Activated T-helper 1 cell treated with anti-CD3 and anti-CD28 coated beads, Interleukin-12 subunit alpha, Interleukin-12 subunit beta, Interleukin-2, Interleukin-4 antibody, amounts not matched to agents 30 ng/mL and 10 ng/mL and 1 ng/mL, durations not matched to agents 14 hours and 24 hours and 36 hours (primary cell): ENCODE measurements around the gene PHOX2B. TPM values are rescaled to one million over a fixed set of nuclear protein-coding genes. Genes with fewer than 3 reads are reported as not detected.

Source experiments
- DNase-seq: peaks from one replicate; pipeline ENCODE4 v3.0.0; 2021; ENCODE audit warnings: low spot score
- H3K27ac Mint-ChIP-seq: one replicate; pipeline ENCODE4 v1.8.0; 2021; ENCODE audit warnings: mild to moderate bottlenecking, mixed read lengths
- H3K27me3 Mint-ChIP-seq: one replicate; pipeline ENCODE4 v1.8.0; 2022; ENCODE audit warnings: mild to moderate bottlenecking, moderate library complexity, mixed read lengths; ENCODE audit not compliant: insufficient read depth
- H3K36me3 Mint-ChIP-seq: one replicate; pipeline ENCODE4 v1.8.0; 2021; ENCODE audit warnings: low read depth, mixed read lengths
- H3K4me1 Mint-ChIP-seq: one replicate; pipeline ENCODE4 v1.8.0; 2021; ENCODE audit warnings: low read depth, mixed read lengths
- H3K4me3 Mint-ChIP-seq: one replicate; pipeline ENCODE4 v1.8.0; 2021; ENCODE audit warnings: mild to moderate bottlenecking, moderate library complexity, mixed read lengths
- H3K9me3 Mint-ChIP-seq: one replicate; pipeline ENCODE4 v1.8.0; 2021; ENCODE audit warnings: mixed read lengths
- intact Hi-C: fragments of 100-400 bp; cut with micrococcal nuclease; formaldehyde crosslinking; loops from one replicate; pipeline ENCODE4 v1.15.1; 2024
- total RNA-seq: library from RNA; stranded (reverse); gene quantifications from 2 replicates; pipeline ENCODE4 v1.2.3, GENCODE V29; 2022

The PHOX2B gene
- not detected in 2 replicates for total RNA-seq

- Mint-ChIP-seq H3K27ac (no peak within 1 kb of the TSS), H3K27me3 (peaks cover 86% of the 10 kb centered on the region), H3K36me3 (no peaks in the 10 kb centered on the region), H3K4me1 (no peaks in the 10 kb centered on the region), H3K4me3 (no peak within 1 kb of the TSS), H3K9me3 (peaks cover 7% of the 10 kb centered on the region)
- no peak for DNase-seq
- intact Hi-C loops = loop anchor here (1.0 kb wide), 1 partner anchor 133 kb away; no protein-coding TSS in a partner anchor
Observed at GRCh38 chr4:41748571-41749475, at the start of gene PHOX2B. PHOX2B (minus strand) TSS chr4:41748725; CDS start chr4:41748610, 115 bp downstream.

DNA sequence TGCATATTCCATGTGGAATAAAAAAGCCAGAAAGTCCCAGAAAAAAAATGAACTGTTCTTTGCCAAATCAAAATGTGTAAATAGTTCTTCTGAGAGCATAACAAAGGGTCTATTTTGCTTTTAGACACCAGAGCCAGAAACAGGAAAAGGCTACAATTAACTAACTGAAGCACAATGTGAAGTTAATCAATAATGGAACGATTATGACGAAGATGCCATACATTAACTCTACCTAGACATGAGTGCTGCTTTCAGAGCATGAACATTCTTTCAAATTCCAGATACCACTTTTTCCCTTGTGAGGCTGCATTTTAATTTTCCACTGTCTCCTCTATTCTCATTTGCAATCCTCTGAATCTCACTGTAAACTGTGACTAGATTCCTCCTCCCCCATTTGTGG lies 48.7 kb upstream of the PHOX2B start:
- no peaks in the 10 kb centered on the region for H3K4me1 Mint-ChIP-seq
- no peaks in the 10 kb centered on the region for H3K36me3 Mint-ChIP-seq
- intact Hi-C loops = no loop called here
- H3K27me3 Mint-ChIP-seq = no peaks in the 10 kb centered on the region
- H3K9me3 Mint-ChIP-seq = no peaks in the 10 kb centered on the region
- DNase-seq = no peak
- H3K27ac Mint-ChIP-seq = no peak overlapping the region
- no peak overlapping the region for H3K4me3 Mint-ChIP-seq

GRCh38 chr4:41796545-41797210 lies 48.2 kb upstream of the PHOX2B start:
- Mint-ChIP-seq H3K27ac (no peak overlapping the region), H3K36me3 (no peaks in the 10 kb centered on the region), H3K4me1 (no peaks in the 10 kb centered on the region), H3K27me3 (no peaks in the 10 kb centered on the region), H3K9me3 (no peaks in the 10 kb centered on the region), H3K4me3 (no peak overlapping the region)
- no peak for DNase-seq
- intact Hi-C loops = no loop called here

- Mint-ChIP-seq H3K4me1 (no peaks in the 10 kb centered on the region), H3K27ac (no peak overlapping the region), H3K4me3 (no peak overlapping the region), H3K27me3 (no peaks in the 10 kb centered on the region), H3K9me3 (no peaks in the 10 kb centered on the region), H3K36me3 (no peaks in the 10 kb centered on the region)
- DNase-seq = no peak
- intact Hi-C loops = no loop called here
Observed at GRCh38 chr4:41795796-41796385, 47.4 kb upstream of the PHOX2B start.

DNA sequence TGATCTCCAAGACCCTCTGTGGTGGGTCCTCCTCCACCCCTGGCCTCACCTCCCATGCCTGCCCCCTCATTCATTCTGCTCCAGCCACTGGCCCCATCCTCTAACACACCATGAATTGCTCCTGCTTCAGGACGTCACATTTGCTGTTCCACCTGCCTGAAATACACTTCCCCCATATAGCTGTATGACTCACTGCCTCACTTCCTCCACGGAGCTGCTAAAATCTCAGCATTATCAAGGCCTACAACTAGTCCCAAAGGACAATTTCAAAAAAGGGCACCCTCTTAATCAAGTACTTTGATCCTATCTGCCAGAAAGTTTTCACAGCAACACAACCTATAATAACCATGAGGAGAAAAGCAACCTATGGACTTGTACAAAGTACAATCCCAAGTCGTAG lies 43.6 kb upstream of the PHOX2B start:
- no peak for DNase-seq
- intact Hi-C loops = no loop called here
- H3K4me1 Mint-ChIP-seq = no peaks in the 10 kb centered on the region
- H3K4me3 Mint-ChIP-seq = no peak overlapping the region
- no peaks in the 10 kb centered on the region for H3K9me3 Mint-ChIP-seq
- H3K27me3 Mint-ChIP-seq = no peaks in the 10 kb centered on the region
- H3K27ac Mint-ChIP-seq = no peak overlapping the region
- H3K36me3 Mint-ChIP-seq = no peaks in the 10 kb centered on the region

DNA sequence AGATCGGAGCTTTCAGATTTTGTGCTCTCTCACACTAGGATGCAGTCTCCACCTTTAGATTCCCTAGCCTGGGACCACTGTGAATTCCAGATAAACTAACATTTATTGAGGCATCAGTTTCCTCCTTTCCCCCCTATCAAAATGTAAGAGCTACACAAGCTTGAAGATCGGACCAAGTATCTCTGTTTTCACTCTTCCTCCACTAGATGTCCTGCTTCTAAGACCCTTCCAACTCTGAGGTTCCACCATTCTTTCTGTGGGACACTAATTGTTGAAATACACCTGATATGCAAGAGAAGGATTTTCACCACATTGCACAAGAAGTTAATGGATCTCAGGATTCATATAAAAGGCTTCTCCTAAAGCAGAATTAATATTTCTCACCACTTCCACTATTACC lies 43.0 kb upstream of the PHOX2B start:
- no peaks in the 10 kb centered on the region for H3K36me3 Mint-ChIP-seq
- H3K4me1 Mint-ChIP-seq = no peaks in the 10 kb centered on the region
- H3K27me3 Mint-ChIP-seq = no peaks in the 10 kb centered on the region
- intact Hi-C loops = no loop called here
- DNase-seq = no peak
- no peak overlapping the region for H3K27ac Mint-ChIP-seq
- H3K4me3 Mint-ChIP-seq = no peak overlapping the region
- H3K9me3 Mint-ChIP-seq = no peaks in the 10 kb centered on the region

DNA sequence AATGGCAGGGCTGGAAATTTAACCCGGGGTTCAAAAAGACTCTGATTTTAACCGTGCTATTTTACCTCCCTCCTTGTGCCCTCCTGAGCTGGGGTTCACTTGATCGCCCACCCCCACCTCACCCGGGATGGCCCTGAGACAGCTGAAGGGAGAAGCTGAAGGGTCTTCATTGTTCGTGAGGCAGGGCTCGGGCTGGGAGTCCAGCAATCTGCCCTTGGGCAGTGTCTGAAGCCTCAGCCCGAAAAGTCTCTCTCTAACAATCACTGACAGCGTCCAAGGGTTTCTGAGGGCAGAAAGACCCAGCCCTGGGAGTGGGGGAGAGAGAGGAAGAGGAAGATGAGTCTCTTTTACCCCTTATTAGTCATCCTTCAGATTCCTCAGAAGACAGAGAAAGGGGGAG lies 39.4 kb upstream of the PHOX2B start:
- Mint-ChIP-seq H3K27ac (no peak overlapping the region), H3K27me3 (no peaks in the 10 kb centered on the region), H3K4me3 (no peak overlapping the region), H3K9me3 (no peaks in the 10 kb centered on the region), H3K4me1 (no peaks in the 10 kb centered on the region), H3K36me3 (no peaks in the 10 kb centered on the region)
- DNase-seq = no peak
- intact Hi-C loops = no loop called here

GRCh38 chr4:41785665-41786064 lies 37.1 kb upstream of the PHOX2B start:
- no peaks in the 10 kb centered on the region for H3K4me1 Mint-ChIP-seq
- H3K4me3 Mint-ChIP-seq = no peak overlapping the region
- H3K27ac Mint-ChIP-seq = no peak overlapping the region
- H3K36me3 Mint-ChIP-seq = no peaks in the 10 kb centered on the region
- DNase-seq = no peak
- no peaks in the 10 kb centered on the region for H3K9me3 Mint-ChIP-seq
- intact Hi-C loops = no loop called here
- no peaks in the 10 kb centered on the region for H3K27me3 Mint-ChIP-seq

DNA sequence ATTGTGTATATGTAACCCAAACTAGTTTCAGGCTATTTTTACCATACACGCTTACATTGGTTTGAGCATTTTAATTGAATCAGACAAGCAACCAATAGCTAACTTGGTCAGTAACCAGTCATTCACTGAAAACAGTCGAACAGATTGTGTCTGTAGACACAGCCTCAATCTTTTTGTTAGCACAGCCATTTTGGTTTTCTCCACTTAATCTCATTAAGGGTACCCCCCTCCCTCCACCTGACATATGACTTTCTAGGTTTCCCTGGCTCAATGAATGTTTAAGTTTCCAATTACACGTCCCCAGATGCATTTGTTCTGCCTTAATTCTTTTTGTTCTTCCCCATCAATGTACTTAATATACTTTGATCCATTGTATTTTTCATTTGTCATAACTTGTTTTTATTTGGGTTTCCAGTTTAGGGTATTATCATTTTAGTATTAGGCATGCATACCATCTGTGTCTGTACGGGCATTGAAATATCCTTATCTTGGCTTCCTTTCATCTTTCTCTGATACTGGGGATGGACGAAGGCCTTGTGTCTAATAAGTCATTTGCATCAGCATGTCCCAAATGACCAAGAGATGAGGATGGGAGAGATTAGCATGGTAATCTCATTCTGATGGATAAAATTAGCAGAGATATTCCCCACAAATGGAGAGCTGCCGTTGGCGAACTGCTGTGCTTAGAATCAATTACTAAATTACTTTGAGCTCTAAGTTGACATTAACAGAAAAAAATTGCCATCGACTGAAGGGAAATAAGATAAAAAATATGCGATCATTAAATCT lies 35.9 kb upstream of the PHOX2B start:
- Mint-ChIP-seq H3K27me3 (no peaks in the 10 kb centered on the region), H3K4me3 (no peak overlapping the region), H3K36me3 (no peaks in the 10 kb centered on the region), H3K9me3 (no peaks in the 10 kb centered on the region), H3K27ac (no peak overlapping the region), H3K4me1 (no peaks in the 10 kb centered on the region)
- no peak for DNase-seq
- intact Hi-C loops = no loop called here

- Mint-ChIP-seq H3K27ac (no peak overlapping the region), H3K36me3 (no peaks in the 10 kb centered on the region), H3K4me3 (no peak overlapping the region), H3K27me3 (peaks cover 3% of the 10 kb centered on the region), H3K9me3 (no peaks in the 10 kb centered on the region), H3K4me1 (no peaks in the 10 kb centered on the region)
- DNase-seq = no peak
- intact Hi-C loops = no loop called here
Observed at GRCh38 chr4:41776466-41776865, 27.9 kb upstream of the PHOX2B start.

DNA sequence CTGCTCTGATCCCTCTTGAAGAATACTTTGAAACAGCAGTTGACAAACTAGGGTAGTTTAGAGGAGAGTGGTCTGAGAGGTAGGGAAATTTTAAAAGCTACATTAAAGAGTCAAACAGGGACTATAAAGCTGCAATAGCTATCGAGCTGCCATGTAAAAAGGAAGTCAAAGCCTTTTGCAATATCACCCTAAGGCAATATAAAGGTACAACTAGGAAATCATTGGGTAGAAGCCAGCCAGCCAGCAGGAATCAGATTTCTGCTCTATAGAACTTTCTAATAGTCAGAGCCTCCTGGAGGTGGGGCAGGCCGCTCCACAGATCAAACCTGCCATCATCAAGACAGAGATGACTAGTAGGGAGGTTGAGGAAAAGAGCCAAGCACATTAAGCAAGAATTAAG lies 15.2 kb upstream of the PHOX2B start:
- H3K27me3 Mint-ChIP-seq = peaks cover 6% of the 10 kb centered on the region
- no peaks in the 10 kb centered on the region for H3K9me3 Mint-ChIP-seq
- intact Hi-C loops = no loop called here
- no peaks in the 10 kb centered on the region for H3K4me1 Mint-ChIP-seq
- H3K27ac Mint-ChIP-seq = no peak overlapping the region
- no peak for DNase-seq
- H3K36me3 Mint-ChIP-seq = no peaks in the 10 kb centered on the region
- H3K4me3 Mint-ChIP-seq = no peak overlapping the region

- H3K9me3 Mint-ChIP-seq = no peaks in the 10 kb centered on the region
- peaks cover 25% of the 10 kb centered on the region for H3K27me3 Mint-ChIP-seq
- no peak overlapping the region for H3K4me3 Mint-ChIP-seq
- intact Hi-C loops = no loop called here
- peaks cover 6% of the 10 kb centered on the region for H3K4me1 Mint-ChIP-seq
- no peaks in the 10 kb centered on the region for H3K36me3 Mint-ChIP-seq
- no peak overlapping the region for H3K27ac Mint-ChIP-seq
- no peak for DNase-seq
Observed at GRCh38 chr4:41758884-41759283, 10.4 kb upstream of the PHOX2B start.
